HG03108 (cell line): ENCODE data around the gene CAPS.
"Not testable (repeated sequence)": the region's sequence is repeated elsewhere in the genome, so short reads cannot be mapped to it uniquely, and the experiment has no call there.

Experiments used
- ATAC-seq: cut with Tn5 transposase; IDR thresholded peaks from one replicate; pipeline ENCODE4 v1.9.1; 2021; ENCODE audit warnings: moderate library complexity; ENCODE audit not compliant: unreplicated experiment

CAPS gene

DNA sequence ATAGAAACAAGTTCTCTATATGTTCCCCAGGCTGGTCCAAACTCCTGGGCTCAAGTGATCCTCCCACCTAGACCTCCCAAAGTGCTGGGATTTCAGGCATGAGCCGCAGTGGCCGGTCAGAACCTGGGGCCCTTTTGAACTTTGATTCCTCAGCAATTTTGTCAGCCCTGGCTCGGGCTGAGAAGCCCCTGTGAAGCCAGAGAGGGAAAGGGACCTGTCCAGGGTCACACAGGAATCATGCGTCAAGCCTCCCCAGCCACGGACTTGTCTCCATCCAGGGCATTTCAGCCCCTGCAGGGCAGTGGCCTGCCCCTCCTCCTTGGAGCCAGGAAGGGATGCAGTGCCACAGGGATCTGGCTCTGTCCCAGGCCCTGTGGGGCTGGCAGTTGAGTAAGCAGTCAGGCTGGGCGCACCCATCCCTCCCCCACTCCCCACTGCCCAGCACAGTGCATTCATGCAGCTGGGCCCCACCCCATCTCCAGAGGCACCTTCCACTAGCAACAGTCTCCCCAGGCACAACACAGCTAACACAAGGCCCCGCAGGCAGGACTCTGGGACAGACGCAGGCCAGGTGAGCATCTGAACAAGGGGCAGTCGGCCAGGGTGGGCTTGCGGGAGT, at the start of gene CAPS:
Gene CAPS (plus strand): TSS at position 516 of the 619 bp plus-strand sequence. CDS start 153 bp downstream, outside the sequence.
- no peak for ATAC-seq

DNA sequence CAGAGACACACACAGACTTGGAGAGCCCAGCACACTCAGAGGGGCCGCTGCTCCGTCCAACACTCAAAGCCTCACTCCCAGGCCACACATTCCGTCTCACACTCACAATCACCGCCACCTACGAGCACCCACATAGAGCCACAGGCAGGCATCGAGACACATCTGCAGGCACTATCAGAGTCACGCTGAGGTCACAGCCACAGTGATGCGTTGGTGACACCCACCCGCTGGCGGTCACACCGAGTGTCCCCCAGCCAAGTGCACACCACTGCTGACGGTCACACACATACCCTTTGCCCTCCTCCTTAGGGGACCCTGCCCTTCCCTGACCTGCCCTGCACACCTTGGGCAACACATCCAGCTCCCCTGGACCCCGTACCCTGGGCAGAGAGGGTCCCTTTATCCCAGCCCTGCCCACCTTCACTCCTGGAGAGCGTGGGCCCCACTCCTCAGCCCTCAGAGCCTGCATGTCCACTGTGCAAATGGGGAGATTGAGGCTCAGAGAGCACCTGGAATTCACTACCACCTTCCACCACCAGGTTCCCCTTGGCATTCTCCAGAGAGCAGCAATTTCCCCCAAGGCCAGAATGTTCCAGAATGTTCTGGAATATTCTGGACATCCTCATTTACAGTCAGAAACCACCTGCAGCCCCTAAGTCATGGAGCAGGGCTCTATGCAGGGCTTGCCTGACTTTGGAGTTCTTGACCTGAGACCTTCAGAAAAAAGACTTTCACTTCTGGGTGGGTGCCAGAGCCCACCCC, 49.1 kb upstream of the CAPS start:
- ATAC-seq = no peak

DNA sequence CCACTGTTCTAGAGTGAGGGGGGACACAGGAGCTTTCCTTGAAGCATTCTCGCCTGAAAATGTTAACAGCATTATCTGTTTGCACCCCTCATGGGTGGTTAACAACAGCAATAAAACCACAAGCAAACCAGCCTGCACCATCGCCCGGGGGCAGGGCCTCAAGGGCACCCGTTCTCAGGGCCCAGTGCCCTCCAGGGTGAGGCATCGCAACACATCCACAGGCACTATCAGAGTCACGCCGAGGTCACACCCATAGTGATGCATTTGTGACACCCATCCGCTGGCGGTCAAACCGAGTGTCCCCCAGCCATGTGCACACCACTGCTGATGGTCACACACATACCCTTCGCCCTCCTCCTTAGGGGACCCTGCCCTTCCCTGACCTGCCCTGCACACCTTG, 48.3 kb upstream of the CAPS start:
- ATAC-seq = no peak

DNA sequence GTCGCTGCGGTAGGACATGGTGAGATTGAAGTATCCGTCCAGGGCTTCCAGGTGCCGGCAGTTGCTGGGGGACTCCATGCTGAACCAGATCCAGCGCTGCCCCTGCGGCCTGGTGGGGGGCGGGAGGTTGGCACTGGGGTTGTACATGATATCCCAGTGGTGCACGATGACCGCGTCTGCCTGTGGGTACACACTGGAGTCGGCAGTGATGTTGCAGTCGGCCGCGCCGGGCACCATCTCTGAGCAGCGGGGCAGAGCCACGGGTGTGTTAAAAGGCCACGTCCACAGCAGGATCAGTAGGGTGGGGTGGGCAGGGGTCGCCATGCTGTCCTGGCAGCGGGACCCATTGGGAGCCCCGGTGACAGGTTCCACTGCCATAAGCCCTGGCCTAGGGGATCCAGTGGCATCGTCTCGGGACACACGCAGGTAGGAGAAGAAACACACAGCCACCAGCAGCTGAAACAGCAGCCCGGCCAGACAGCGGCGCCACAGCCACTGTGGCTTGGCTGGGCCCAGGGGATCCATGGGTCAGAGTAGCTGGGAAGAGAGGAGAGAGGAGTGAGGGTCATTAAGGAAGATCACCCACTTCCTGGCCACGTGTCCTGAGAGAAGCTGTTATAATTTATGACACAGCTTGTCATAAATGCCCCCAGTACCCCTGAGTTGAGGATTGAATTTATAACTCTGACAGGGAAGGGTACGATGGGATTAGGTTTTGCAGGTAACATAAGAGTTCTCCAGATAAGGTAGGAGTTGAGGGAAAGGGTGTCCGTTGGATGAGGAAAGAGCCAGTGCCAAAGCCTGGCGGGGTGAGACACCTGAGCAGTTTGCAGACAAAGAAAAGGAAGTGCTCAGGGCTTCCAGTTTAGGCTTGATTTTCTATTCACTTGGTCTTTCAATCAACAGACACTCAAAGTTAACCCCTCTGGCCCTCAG, 46.6 kb upstream of the CAPS start:
- ATAC-seq = no peak

DNA sequence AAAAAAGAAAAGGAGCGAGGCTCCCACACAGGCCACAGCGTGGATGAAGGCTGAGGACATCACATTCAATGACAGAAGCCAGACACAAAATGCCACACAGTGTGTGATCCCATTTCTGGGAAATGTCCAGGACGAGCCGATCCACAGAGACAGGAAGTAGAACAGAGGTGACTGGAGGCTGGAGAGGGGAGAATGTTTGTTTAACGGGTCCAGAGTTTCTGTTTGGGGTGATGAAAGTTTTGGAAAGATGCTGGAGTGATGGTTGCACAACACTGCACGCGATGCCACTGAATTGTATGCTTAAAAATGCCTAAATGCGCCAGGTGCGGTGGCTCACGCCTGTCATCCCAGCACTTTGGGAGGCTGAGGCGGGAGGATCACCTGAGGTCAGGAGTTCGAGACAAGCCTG, 43.1 kb upstream of the CAPS start:
- ATAC-seq = no peak

DNA sequence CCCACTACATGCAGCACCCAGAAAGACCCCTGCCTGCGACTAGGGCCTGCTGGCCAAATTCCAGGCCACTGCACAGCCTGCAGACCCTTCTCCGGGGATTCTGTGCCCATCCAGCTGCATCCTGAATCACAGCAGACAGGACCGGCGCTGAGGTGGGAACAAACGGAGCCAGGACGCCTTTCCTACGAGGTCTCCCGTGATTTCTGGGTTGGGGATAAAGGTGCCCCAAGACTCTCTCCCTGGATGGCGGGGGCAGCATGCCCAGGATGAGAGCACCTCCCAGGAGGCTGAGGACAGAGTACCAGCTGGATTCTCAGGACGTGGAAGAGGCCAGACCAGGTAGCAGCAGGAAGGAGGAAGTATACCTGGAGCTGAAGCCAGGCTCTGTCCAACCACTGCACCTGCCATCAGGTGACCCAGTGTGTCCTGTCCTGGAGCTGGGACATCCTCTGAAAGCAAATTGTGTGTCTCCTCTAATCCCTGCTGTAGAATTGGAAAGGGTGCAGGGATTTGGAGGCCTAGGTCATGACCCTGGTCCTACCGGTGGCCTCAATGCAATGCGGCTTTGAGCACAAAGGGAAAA, 40.3 kb upstream of the CAPS start:
- no peak for ATAC-seq

DNA sequence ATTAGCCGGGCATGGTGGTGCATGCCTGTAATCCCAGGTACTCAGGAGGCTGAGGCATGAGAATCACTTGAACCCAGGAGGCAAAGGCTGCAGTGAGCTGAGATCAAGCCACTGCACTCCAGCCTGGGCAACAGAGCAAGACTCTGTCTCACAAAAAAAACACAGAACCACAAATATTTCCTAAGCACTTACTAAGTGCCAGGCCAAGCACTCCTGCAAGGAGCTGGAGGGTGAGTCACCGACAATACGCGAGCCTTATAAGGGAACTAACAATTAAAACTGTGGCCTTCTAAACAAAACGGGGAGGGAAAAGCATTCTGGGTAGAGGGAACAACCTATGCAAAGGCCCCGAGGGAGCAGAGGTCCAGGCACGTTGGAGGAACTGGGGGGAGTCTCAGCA, 39.6 kb upstream of the CAPS start:
- ATAC-seq = not testable (repeated sequence)

DNA sequence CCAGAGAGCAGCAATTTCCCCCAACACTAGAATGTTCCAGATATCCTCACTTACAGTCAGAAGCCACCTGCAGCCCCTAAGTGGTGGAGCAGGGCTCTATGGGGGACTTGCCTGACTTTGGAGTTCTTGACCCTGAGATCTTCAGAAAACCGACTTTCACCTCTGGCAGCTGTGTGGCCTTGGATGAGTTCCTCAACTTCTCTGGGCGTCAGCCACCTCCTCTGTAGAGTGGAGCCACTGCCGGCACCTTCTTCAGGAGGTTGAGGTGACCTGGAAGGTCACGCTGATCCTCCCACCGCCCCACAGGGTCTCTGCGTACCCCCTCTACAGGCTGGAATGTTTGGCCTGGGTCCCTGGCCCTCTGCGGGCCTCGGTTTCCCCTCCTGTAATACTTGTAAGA, 36.6 kb upstream of the CAPS start:
- no peak for ATAC-seq

DNA sequence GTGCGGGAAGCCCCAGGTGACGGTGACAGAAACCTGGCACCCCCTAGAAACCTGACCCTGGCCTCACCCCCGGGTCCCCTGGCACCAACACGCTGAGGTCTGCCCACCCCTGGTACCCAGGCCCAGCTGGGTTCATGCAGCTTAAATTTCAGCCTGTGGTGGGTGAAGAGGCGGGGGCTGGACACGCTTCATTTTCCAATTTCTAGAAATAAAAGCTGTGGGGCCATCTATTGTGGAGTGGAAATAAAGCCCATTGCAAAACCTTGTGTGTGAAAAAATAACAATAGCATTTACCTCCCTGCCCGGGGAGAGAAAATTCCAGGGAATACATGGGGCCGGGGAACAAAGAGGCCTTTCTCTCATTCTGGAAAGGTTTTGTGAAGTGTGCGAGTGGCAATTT, 36.2 kb upstream of the CAPS start:
- ATAC-seq = no peak

DNA sequence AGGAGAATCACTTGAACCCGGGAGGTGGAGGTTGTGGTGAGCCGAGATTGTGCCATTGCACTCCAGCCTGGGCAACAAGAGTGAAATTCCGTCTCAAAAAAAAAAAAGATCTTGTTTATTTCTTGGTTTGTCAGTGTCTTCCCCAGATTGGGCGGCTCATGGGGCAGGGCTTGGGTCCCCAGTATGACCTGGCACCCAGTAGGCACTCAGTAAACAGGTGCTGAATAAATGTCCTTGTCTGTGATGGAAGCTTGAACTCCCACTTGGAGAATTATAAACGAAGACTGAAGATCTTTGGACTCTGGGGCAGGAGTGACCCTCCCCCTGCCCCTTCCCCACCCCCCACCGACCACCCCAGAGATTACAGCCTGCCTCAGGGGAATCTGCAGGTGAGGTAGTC, 33.9 kb upstream of the CAPS start:
- ATAC-seq = no peak

DNA sequence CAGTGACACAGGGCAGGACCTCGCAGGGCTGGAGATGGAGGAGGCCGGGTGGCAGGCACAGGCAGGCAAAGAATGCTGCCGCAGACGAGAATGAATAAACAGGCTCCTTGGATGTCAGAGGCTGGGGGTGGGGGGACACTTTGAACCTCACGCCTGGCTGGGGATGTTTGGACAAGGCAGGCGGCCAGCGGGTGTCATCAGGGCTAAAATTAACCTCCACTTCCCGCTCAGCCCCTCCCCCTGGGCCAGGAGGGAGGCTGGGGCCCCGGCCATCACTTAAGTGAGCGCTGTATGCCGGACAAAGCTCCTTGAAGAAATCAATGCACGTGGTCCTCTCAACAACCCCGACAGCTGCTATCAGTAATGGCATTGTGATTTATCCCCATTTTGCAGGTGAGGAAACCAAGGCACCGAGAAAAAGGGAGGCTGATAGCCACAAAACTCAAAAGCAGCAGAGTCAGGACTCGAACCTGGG, 33.4 kb upstream of the CAPS start:
- ATAC-seq = no peak

DNA sequence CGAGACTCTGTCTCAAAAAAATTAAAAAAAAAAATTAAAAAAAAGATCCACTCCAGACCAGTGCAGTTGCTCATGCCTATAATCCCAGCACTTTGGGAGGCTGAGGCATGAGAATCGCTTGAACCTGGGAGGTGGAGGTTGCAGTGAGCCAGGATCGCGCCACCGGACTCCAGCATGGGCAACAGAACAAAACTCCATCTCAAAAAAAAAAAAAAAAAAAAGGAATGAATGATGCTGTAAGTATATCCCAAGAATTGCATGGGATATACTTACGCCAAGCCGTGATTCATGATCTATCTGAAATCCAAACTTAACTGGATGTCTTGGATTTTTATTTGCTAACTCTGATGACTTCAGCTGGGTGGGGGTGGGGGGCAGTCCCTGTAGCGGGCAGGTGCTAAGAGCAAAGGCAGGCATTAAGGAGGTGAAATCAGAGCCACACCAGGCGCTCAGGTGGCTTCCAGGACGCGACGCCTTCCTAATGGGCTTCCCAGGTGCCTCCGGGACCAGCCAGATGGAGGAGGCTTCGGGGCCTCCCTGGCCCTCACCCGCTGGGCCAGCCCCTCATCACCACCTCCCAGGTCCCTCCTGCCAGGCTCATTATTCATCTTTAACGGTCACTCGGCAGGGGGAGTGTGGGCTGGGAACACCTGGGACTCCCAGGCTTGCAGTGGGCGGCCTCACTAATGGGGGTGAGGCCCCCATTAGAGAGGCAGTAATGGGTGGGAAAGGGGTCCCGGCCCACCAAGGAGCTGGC, 32.3 kb upstream of the CAPS start:
- no peak for ATAC-seq

DNA sequence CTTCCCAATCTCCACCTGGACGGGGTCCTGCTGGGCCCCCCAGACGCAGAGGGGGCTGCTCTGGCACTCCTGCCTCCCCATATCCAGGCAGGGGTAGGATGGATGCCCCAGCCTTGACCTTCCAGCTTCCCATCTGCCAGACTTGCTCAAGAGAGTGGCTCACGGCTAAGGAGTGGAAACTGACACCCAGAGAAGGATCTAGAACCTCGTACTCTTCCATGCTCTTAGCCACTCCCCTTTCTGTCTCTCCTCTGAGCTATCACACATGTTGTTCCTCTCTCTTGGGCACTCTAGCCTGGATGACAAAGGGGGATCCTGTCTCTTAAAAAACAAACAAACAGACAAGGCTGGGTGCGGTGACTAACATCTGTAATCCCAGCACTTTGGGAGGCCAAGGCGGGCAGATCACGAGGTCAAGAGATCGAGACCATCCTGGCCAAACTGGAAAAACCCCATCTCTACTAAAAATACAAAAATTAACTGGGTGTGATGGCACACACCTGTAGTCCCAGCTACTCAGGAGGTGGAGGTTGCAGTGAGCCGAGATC, 31.6 kb upstream of the CAPS start:
- ATAC-seq = no peak

DNA sequence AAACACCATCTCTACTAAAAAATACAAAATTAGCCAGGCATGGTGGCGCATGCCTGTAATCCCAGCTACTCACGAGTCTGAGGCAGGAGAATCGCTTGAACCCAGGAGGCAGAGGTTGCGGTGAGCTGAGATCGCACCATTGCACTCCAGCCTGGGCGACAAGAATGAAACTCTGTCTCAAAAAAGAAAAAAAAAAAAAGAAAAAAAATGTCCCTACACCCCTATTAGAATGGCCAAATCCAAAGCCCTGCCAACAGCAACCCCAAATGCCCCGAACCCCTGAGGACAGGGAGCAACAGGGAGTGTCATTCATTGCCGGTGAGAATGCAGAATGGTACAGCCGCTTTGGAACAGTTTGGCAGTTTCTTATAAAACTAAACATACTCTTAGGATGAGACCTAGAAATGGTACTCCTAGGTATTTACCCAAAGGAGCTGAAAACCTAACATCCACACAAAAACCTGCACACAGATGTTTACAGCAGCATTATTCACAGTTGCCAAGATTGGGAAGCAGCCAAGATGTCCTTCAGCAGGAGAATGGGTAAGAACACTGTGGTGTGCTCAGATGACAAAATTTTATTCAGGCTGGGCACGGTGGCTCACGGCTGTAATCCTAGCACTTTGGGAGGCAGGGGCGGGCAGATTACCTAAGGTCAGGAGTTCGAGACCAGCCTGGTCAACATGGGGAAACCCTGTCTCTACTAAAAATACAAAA, 30.7 kb upstream of the CAPS start:
- ATAC-seq = not testable (repeated sequence)

DNA sequence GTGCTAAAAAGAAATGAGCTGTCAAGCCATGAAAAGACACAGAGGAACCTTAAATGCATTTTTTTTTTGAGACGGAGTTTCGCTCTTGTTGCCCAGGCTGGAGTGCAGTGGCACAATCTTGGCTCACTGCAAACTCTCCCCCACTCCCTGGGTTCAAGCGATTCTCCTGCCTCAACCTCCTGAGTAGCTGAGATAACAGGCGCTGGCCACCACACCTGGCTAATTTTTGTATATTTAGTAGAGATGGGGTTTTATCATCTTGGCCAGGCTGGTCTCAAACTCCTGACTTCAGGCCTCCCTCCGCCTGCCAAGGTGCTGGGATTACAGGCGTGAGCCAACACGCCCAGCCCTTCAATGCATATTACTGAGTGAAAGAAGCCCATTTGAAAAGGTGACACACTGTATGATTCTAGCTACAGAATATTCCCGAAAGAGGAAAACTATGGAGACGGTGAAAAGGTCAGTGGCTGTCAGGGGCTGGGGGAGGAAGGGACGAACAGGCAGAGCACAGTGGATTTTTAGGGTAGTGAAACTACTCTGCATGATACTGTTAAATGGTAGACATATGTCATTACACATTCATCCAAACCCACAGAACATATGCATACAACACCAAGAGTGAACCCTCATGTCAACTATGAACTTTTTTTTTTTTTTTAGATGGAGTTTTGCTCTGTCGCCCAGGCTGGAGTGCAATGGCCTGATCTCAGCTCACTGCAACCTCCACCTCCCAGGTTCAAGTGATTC, 29.8 kb upstream of the CAPS start:
- ATAC-seq = not testable (repeated sequence)

DNA sequence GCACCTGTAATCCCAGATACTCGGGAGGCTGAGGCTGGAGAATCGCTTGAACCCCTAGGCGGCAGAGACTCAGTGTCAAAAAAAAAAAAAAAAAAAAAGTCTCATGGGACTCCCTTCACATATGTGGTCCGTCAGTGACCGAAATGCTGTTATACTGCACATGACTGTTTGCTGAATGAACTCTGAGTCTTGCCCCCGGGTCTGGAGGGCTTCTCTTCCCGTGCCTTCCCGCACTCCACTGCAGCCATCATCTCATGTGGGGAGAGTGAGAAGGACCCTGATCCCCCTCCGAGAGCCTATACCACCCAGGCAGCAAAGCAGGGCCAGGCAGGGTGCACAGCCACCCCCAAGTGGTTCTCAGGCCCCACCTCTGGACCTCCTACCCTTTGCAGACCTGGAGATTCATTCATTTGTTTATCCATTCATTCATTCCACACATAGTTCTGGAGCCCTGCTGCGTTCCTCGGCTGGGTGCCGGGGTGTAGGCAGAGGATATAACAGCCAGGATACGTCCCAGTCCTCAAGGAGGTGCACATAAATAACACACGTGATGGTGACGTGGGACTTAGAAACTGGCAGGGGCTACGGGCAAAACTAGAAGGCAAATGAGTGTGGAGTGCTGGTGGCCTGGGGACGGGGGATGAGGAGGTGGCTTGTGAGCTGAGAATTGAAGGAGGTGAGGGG, 24.6 kb upstream of the CAPS start:
- ATAC-seq = no peak

DNA sequence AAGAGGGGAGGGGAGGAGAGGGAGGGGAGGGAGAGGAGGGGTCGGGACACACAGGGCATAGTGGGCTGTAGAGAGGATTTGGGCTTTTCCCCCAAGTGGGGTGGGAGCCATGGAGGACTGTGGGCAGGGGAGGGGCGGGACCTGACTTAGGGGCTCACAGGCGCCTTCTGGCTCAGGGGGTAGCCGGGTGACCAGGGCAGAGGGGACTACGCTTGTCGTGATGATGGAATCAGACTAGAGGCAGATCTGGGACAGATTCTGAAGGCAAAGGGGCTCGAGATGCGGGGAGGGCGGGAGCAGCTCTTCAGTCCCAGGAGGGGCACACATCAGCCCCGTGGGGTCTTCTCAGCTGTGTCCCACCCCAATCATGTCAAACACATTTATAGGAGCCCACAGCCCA, 24.0 kb upstream of the CAPS start:
- ATAC-seq = no peak

DNA sequence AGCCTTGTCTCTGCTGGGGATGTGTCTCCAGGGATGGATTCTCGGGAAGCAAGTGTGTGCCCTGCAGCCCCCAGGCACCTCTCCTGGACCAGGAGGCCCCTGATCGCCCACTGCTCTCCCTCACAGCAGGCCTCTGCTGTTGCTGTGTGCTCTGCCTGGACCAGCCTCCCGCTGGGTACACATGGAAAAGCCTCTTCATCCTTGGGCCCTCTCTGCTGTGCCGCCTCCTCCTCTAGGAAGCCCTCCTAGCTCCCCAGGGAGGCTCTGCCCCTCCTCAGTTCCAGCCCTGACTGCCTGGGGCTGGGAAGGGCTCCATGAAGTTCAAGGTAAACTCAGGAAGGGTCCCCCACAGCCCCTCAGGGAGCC, 22.5 kb upstream of the CAPS start:
- ATAC-seq = no peak
